ENCODE measurements around the gene GPA33. TPM values are rescaled to one million over a fixed set of nuclear protein-coding genes. Genes with fewer than 3 reads are reported as not detected.

GPA33 gene
- polyA plus RNA-seq, 1 donor from 2014 or later = 0.14 TPM

DNA sequence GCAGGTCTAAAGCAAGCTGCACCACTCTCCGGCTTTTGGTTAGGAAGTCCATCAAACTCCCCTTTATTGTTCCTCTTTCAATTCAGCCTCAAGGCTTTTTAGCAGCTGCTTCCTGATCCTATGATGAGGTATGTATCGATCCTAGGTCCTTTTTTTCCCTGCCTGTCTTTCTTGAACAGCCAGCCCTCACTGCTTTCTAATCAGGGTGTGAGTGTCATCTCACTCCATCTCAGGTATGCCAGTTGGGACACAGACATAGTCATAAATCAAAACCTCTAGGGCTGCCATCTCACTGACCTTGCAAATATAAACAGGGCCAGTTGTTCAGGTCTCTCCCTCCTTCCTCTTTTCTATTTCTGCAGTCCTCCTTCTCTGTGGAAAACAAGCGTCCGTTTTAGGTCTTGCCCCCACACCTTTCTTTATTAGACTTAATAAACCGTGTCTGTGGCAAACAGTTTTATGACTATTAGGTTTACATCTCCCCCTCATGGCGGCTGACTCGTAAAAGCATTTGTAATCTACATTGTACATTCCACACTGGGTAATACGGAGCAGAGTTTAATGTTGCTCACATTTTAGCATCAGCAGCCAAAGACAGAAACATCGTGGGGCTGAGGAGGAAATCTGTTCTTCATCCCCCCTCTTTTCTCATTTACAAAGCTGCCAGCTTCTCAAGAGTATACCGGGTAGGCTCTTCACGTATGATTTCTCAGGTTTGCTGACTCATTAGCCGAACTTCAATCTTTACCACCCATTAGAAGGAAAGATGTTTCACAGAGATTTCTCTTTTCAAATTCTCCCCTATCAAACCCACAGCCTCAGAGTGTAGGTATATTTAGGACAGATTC, 15.3 kb upstream of the GPA33 start:
- Histone ChIP-seq H3K9me3 (ENCODE audit: low read length) (no peaks in the 10 kb centered on the region), H3K9me2 (ENCODE audit: insufficient read depth, low read length) (no peaks in the 10 kb centered on the region), H3K9ac (ENCODE audit: low read length) (no peak overlapping the region), H2AFZ (ENCODE audit: low read depth, low read length) (no peak overlapping the region), H3K4me3 (ENCODE audit: low read length) (no peak overlapping the region), H3K79me2 (replicated peaks; ENCODE audit: insufficient read depth, low read length) (no peaks in the 10 kb centered on the region), H3K27me3 (ENCODE audit: insufficient read depth, low read depth, low read length) (no peaks in the 10 kb centered on the region), H4K20me1 (ENCODE audit: insufficient read depth) (no peaks in the 10 kb centered on the region), H3K36me3 (ENCODE audit: insufficient read depth, low read length) (no peaks in the 10 kb centered on the region), H3F3A (ENCODE audit: insufficient read depth, low read length, poor library complexity, severe bottlenecking) (no peaks in the 10 kb centered on the region), H3K4me2 (ENCODE audit: low read length) (no peak overlapping the region), H3K27ac (ENCODE audit: low read length) (no peak overlapping the region)
- TF ChIP-seq MXI1 (conservative IDR thresholded peaks at IDR 0.05; ENCODE audit: poor library complexity, severe bottlenecking) (no peak), EZH2 (IDR thresholded peaks at IDR 0.05; ENCODE audit: borderline replicate concordance, insufficient read depth, low read length, poor library complexity, severe bottlenecking) (no peak), TAF1 (IDR thresholded peaks at IDR 0.05; ENCODE audit: low read depth) (no peak), SMC3 (conservative IDR thresholded peaks at IDR 0.05; ENCODE audit: poor library complexity) (no peak), RAD21 (conservative IDR thresholded peaks at IDR 0.05) (no peak), EP300 (conservative IDR thresholded peaks at IDR 0.05; ENCODE audit: poor library complexity, severe bottlenecking) (no peak), POLR2AphosphoS5 (IDR thresholded peaks at IDR 0.05) (no peak), CTCF (IDR thresholded peaks at IDR 0.05; ENCODE audit: poor library complexity, severe bottlenecking) (no peak)
- TF ChIP-seq, protein P1, sequence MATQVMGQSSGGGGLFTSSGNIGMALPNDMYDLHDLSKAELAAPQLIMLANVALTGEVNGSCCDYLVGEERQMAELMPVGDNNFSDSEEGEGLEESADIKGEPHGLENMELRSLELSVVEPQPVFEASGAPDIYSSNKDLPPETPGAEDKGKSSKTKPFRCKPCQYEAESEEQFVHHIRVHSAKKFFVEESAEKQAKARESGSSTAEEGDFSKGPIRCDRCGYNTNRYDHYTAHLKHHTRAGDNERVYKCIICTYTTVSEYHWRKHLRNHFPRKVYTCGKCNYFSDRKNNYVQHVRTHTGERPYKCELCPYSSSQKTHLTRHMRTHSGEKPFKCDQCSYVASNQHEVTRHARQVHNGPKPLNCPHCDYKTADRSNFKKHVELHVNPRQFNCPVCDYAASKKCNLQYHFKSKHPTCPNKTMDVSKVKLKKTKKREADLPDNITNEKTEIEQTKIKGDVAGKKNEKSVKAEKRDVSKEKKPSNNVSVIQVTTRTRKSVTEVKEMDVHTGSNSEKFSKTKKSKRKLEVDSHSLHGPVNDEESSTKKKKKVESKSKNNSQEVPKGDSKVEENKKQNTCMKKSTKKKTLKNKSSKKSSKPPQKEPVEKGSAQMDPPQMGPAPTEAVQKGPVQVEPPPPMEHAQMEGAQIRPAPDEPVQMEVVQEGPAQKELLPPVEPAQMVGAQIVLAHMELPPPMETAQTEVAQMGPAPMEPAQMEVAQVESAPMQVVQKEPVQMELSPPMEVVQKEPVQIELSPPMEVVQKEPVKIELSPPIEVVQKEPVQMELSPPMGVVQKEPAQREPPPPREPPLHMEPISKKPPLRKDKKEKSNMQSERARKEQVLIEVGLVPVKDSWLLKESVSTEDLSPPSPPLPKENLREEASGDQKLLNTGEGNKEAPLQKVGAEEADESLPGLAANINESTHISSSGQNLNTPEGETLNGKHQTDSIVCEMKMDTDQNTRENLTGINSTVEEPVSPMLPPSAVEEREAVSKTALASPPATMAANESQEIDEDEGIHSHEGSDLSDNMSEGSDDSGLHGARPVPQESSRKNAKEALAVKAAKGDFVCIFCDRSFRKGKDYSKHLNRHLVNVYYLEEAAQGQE (IDR thresholded peaks at IDR 0.05; ENCODE audit: borderline replicate concordance) = no peak

DNA sequence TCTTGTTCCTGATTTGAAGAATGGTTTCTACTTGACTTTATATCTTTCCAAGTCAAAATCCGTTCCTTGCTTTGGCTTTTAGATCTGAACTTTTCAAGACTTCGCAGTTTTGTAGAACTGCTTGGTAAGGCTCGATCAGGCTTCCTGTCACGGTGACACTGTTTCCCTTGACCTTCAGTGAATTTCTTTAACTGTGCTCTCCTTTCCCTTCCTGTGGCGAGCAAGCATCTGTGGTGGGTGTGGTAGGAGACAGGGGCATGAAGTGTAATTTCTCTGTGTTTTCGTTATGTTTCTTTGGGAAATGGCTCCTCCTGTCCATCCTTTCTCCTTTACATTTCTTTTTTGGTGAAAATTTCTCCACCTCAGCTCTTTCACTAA, 14.1 kb upstream of the GPA33 start:
- Histone ChIP-seq H3K79me2 (replicated peaks; ENCODE audit: insufficient read depth, low read length) (no peaks in the 10 kb centered on the region), H3K27ac (ENCODE audit: low read length) (no peak overlapping the region), H3F3A (ENCODE audit: insufficient read depth, low read length, poor library complexity, severe bottlenecking) (no peaks in the 10 kb centered on the region), H3K9me3 (ENCODE audit: low read length) (no peaks in the 10 kb centered on the region), H3K4me3 (ENCODE audit: low read length) (no peak overlapping the region), H3K9ac (ENCODE audit: low read length) (no peak overlapping the region), H3K36me3 (ENCODE audit: insufficient read depth, low read length) (no peaks in the 10 kb centered on the region), H3K4me2 (ENCODE audit: low read length) (no peak overlapping the region), H3K27me3 (ENCODE audit: insufficient read depth, low read depth, low read length) (no peaks in the 10 kb centered on the region), H2AFZ (ENCODE audit: low read depth, low read length) (no peak overlapping the region), H4K20me1 (ENCODE audit: insufficient read depth) (no peaks in the 10 kb centered on the region), H3K9me2 (ENCODE audit: insufficient read depth, low read length) (no peaks in the 10 kb centered on the region)
- TF ChIP-seq EZH2 (IDR thresholded peaks at IDR 0.05; ENCODE audit: borderline replicate concordance, insufficient read depth, low read length, poor library complexity, severe bottlenecking) = no peak
- no peak for TF ChIP-seq CTCF (IDR thresholded peaks at IDR 0.05; ENCODE audit: poor library complexity, severe bottlenecking)
- no peak for TF ChIP-seq RAD21 (conservative IDR thresholded peaks at IDR 0.05)
- TF ChIP-seq TAF1 (IDR thresholded peaks at IDR 0.05; ENCODE audit: low read depth) = no peak
- no peak for TF ChIP-seq SMC3 (conservative IDR thresholded peaks at IDR 0.05; ENCODE audit: poor library complexity)
- TF ChIP-seq, protein P1 (IDR thresholded peaks at IDR 0.05; ENCODE audit: borderline replicate concordance) = no peak
- TF ChIP-seq EP300 (conservative IDR thresholded peaks at IDR 0.05; ENCODE audit: poor library complexity, severe bottlenecking) = no peak
- no peak for TF ChIP-seq POLR2AphosphoS5 (IDR thresholded peaks at IDR 0.05)
- TF ChIP-seq MXI1 (conservative IDR thresholded peaks at IDR 0.05; ENCODE audit: poor library complexity, severe bottlenecking) = no peak

Measured in neural cell (in vitro differentiated cells).